ENCODE measurements around the gene SYTL2. TPM values are rescaled to one million over a fixed set of nuclear protein-coding genes. Genes with fewer than 3 reads are reported as not detected.

SYTL2 gene
- total RNA-seq, 2 experiments from 2014 or later, result 8.1 to 9.3 TPM

DNA sequence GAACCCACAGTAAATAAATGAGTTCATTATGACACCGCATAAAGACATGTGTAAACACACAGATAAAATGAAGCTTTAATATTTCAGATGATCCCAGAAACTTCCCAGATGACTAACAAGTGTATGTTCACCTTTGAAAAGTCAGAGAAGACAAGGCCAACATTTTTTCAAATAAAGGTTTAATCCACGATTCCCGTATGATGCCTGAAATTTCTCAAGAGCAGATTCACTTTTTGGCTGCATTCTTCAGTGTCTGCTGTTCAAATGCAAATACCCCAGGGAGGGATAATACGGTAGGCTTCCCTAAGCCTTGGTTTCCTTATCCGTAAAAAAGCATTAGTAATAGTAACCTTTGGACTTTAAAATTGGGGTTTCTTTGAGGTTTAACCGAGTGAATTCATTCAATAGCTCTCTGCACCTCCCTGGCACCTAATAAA is 62.5 kb downstream of the SYTL2 start:
- POLR2A ChIA-PET, result no interaction called here
- CTCF ChIA-PET, result no interaction called here

GRCh38 chr11:85746670-85747069 is 64.3 kb downstream of the SYTL2 start:
- ChIA-PET CTCF (no interaction called here), POLR2A (no interaction called here)

DNA sequence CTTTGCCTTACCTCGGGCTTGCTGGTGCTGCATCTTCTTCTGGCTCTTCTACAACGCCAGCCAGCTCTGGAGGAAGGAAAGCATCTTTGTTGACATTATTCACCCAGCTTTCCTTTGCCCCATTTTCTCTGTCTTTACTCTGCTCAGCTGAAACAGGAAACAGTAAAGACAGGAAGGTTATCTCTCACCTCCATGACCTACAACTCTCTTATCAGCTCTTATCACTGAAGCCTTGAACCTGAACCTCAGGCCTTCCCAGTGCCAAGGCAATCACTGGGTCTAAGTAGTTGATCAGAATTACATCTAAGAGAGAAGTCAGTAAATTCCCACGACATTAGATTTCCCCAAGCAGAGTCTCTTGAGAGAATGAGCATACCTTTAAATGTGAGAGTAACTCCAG is 65.3 kb downstream of the SYTL2 start:
- CTCF ChIA-PET, result no interaction called here
- POLR2A ChIA-PET, result no interaction called here

DNA sequence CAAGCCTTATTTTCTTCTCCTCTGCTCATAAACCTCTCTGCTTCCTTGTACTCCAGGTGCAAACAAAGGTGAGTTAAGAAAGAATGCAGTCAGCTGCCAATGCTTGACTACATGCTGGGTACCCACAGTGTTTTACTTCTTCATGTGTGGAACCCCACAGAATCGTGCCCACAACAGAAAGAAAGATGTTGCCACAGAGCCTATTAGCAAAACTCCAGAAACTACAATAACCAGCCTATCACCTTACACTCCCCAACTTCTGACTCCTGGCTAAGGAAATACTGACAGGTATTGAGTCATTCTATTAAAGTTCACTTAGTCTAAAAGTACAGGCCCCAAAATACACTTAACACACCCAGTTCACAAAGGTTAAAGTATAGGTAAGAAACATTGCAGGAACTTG is 68.1 kb downstream of the SYTL2 start:
- ChIA-PET CTCF (no interaction called here), POLR2A (no interaction called here)

DNA sequence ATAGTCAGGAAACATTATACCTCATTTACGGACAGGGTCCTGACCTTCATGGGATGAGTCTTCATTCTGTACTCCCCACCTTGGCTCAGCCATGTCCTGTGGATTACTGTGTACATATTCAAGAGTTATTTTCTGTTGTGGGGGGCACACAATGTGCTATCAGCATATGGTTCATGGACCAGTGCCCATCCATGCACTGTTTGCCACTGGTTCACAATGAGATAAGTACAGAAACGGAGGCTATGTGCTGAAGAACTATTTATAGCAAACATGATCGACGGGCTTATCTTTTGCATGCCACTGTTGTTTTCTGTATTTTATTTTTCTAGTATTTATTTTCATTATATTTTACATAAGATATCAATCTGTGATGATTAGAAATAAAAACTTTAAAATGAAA is 68.6 kb downstream of the SYTL2 start:
- ChIA-PET CTCF (no interaction called here), POLR2A (no interaction called here)

DNA sequence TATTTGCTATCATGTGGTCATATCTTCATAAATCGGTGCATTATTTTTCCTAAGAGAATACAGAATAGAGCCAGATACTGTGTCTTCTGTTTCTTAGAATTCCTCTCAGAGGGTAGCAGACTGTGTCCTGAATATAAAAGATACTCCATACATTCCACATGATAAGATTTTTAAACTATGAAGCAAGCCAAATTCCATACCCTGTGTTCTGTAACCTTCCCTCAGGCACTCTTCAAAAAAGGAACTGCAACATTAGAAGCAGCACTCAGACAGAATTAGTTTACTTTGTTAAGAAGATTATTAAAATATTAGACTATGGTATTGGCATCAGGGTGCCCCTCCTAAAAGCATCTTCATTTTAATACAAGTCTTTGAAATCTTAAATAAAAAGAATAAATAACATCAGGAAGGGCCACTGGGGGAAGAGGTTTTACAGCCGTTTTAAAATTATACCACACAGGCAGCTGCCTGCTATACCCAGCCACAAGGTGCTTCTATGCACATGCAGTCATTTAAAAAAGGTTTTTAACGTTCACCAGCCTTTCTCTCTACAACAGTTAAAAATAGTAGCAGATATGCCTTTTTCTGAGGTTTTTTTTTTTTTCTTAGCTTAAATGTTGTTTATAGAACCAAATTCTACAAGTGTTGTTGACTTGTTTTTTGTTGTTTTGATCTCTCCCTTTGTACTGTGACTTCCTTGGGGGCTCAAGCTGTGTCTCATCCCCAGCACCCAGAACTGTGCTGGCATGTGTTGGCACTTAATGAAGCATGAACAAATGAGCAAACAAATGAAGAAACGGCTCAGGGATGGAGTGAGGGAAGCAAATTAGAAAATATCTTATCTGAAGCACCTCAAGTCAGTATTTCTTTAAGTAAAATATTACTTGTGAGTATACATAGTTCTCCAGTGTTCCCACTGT is 70.2 kb downstream of the SYTL2 start:
- ChIA-PET POLR2A (no interaction called here), CTCF (no interaction called here)

DNA sequence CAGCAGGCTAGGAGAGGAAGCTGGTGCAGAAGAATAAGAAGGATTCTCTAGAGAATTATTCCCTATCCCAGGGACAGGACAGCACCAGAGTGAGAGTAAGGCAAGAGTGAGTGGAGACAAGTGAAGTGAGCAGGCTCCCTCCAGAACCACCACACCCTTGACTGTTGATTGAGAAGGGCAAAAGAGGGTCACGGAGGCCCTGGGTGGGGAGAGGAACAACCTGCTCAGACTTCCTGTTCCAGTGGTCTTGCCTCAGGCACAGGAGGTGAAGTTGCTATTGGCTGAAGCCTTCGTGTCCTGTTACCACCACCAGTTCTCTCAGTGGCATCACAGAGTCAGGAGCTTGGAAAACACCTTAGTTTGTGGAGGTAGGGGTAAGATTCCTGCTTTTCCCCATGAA is 73.2 kb downstream of the SYTL2 start:
- CTCF ChIA-PET, result no interaction called here
- POLR2A ChIA-PET, result no interaction called here

- POLR2A ChIA-PET, result no interaction called here
- CTCF ChIA-PET, result interaction anchor here (0.8 kb wide), 1 partner anchor 23 kb away, joined by 3 read pairs; no protein-coding TSS in a partner anchor
Measured at GRCh38 chr11:85735876-85736460, 75.0 kb downstream of the SYTL2 start.

DNA sequence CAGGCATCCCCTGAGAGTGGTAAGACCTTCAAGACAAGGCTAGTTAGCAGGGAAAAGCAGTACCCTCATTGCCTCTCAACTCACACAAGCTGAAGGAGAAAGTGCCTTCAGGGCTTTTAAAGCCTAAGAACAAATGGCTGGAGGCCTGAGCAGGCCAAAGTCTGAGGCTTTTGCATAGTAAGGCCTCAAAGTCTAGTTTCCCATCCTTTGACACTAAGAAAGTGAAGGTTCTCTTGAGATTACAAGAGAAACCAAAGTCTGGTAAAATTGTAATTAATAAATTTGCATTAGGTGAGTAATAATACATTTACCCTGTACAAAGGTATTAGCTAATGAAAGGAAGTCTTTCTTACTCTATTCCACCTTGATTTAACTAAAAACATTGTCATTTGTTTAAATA is 78.0 kb downstream of the SYTL2 start:
- CTCF ChIA-PET, result interaction anchor here (0.8 kb wide), 1 partner anchor 13 kb away, joined by 3 read pairs; no protein-coding TSS in a partner anchor
- POLR2A ChIA-PET, result no interaction called here

DNA sequence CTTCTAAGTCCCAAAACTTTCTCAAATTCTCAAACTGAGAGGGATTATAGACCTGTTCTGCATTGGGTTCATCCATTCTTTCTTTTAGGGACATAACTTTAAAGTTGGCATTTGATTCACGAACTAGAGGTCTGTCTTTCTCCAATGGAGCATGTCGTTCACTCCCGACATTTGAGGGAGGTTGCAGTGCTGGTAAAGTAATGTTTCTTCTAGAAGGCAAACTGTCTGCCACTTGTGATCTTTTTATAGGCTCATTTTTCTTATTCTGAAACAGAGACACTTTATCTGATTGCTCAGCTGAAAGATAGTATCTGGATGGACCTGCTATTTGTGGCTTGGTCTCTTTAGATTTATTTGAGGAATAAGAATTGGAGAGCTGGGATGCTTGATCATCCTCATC is 84.6 kb downstream of the SYTL2 start:
- POLR2A ChIA-PET, result no interaction called here
- CTCF ChIA-PET, result no interaction called here

- CTCF ChIA-PET, result interaction anchor here (0.5 kb wide), 1 partner anchor 286 kb away, joined by 3 read pairs; no protein-coding TSS in a partner anchor
- POLR2A ChIA-PET, result no interaction called here
Measured at GRCh38 chr11:85725510-85726258, 85.3 kb downstream of the SYTL2 start.

GRCh38 chr11:85724748-85725465 is 86.0 kb downstream of the SYTL2 start:
- ChIA-PET POLR2A (no interaction called here), CTCF (no interaction called here)

DNA sequence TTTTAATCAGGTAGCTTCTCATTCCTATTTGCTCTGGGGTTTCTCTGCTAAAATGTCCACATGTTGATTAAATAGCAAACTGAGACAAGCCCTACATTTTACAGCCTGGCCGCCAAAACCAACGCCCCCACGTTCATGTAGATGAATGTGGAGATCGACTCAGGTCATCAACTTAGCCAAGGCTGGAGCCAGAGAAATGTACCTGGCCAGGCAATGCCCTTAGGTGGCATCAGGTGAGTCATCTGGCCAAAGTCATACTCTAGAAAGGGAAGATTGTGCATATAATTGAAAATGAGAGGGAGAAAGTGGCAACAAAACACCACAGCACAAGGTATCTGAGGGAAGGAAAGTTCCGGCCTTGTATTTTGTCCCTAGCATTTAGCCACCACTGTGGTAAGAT is 87.9 kb downstream of the SYTL2 start:
- ChIA-PET POLR2A (no interaction called here), CTCF (no interaction called here)

GRCh38 chr11:85721191-85721590 is 89.8 kb downstream of the SYTL2 start:
- CTCF ChIA-PET, result no interaction called here

GRCh38 chr11:85718991-85719807 is 91.7 kb downstream of the SYTL2 start:
- CTCF ChIA-PET, result interaction anchor here (0.6 kb wide), 1 partner anchor 14 kb away, joined by 3 read pairs; no protein-coding TSS in a partner anchor
- POLR2A ChIA-PET, result no interaction called here

More at GRCh38 chr11:85721191-85721590, 89.8 kb downstream of the SYTL2 start:
- POLR2A ChIA-PET, result no interaction called here

- POLR2A ChIA-PET, result no interaction called here
- CTCF ChIA-PET, result interaction anchor here (1.2 kb wide), 1 partner anchor 17 kb away, joined by 3 read pairs; no protein-coding TSS in a partner anchor
Measured at GRCh38 chr11:85718126-85718943, 92.6 kb downstream of the SYTL2 start.

- ChIA-PET CTCF (interaction anchor here (1.2 kb wide), 1 partner anchor 17 kb away, joined by 3 read pairs; no protein-coding TSS in a partner anchor), POLR2A (no interaction called here)
Measured at GRCh38 chr11:85717429-85717828, 93.5 kb downstream of the SYTL2 start.

DNA sequence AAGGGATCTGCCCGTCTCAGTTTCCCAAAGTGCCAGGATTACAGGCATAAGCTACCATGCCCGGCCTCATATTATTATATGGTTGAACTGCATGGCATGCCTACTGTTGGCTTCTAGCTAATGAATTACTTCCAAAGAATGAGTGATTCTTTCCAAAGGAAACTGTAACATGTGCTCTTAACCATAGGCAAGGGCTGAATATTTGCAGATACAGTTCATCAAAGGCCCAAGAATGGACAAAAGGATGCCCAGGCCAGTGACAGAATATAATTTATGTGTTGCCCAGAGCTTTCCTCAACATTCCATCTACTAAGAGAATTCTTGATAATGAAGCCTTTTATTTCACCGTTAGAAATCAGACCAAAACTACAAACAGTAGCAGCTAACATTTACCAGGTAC is 98.0 kb downstream of the SYTL2 start:
- POLR2A ChIA-PET, result no interaction called here

More for the DNA sequence above, 98.0 kb downstream of the SYTL2 start:
- CTCF ChIA-PET, result interaction anchor here (0.6 kb wide), 1 partner anchor 9 kb away, joined by 3 read pairs; no protein-coding TSS in a partner anchor

All from activated CD8-positive, alpha-beta memory T cell treated with anti-CD3 and anti-CD28 coated beads for 36 hours (primary cell).